T-cell (primary cell): ENCODE results near the gene STARD8. TPM values are rescaled to one million over a fixed set of nuclear protein-coding genes. Genes with fewer than 3 reads are reported as not detected.

Experiments
- ATAC-seq, 4 experiments: fragments of 200-7000 bp in 3 of 4; fragments of 150-1000 bp in 1 of 4; cut with Tn5 transposase; replicated peaks in 1 of 4; 1 replicate in 3 of 4; 2 replicates in 1 of 4; pipeline ENCODE4 v1.10.0; 2021; ENCODE audit warnings: moderate library complexity in 3 of 4, mild to moderate bottlenecking in 2 of 4, moderate number of reproducible peaks in 1 of 4
- CTCF ChIA-PET, 2 donors: fragments of 300-600 bp; sonication (Branson Sonifier 250); formaldehyde crosslinking; loops; one replicate each; lab custom pipeline; 2022; ENCODE audit warnings: antibody characterized with exemption in 2 of 2; lab: Charles Lee
- POLR2A ChIA-PET, 2 donors: fragments of 300-600 bp; sonication (Branson Sonifier 250); formaldehyde crosslinking; loops; one replicate each; lab custom pipeline; 2022; ENCODE audit warnings: antibody characterized with exemption in 2 of 2; lab: Charles Lee
- DNase-seq, 35 experiments: peaks; one replicate each; pipeline versions ENCODE4 v3.0.0 to v3.0.0-alpha.2; 2013 to 2023
- H3K27ac ChIP-seq: one replicate; pipeline ENCODE4 v1.5.1; 2013; ENCODE audit warnings: low read length
- H3K27me3 ChIP-seq, 2 experiments: replicated peaks in 1 of 2; 1 replicate in 1 of 2; 2 replicates in 1 of 2; pipeline versions ENCODE4 v1.6.1 to v1.7.0; 2013; ENCODE audit warnings: low read length in 1 of 2, mixed read lengths in 1 of 2; ENCODE audit not compliant: control insufficient read depth in 2 of 2, insufficient read depth in 2 of 2; ENCODE audit errors: extremely low read depth in 1 of 2
- H3K36me3 ChIP-seq, 2 donors: 1 replicate in 1 of 2; 2 replicates in 1 of 2; pipeline versions ENCODE4 v1.6.1 to v1.7.0; 2013; ENCODE audit warnings: low read length in 1 of 2; ENCODE audit not compliant: control insufficient read depth in 2 of 2, insufficient read depth in 1 of 2; ENCODE audit errors: extremely low read depth in 1 of 2
- H3K4me1 ChIP-seq, 2 experiments: 1 replicate in 1 of 2; 2 replicates in 1 of 2; pipeline versions ENCODE4 v1.6.1 to v1.7.0; 2013; ENCODE audit warnings: low read length in 2 of 2, mixed read lengths in 1 of 2; ENCODE audit not compliant: insufficient read depth in 2 of 2, control insufficient read depth in 1 of 2; ENCODE audit errors: extremely low read depth in 1 of 2
- H3K4me3 ChIP-seq, 2 donors: 1 replicate in 1 of 2; 2 replicates in 1 of 2; pipeline versions ENCODE4 v1.5.1 to v1.7.0; 2013; ENCODE audit warnings: mild to moderate bottlenecking in 2 of 2, low read length in 1 of 2, moderate library complexity in 1 of 2; ENCODE audit not compliant: control insufficient read depth in 1 of 2; ENCODE audit errors: extremely low read depth in 1 of 2
- H3K9me3 ChIP-seq: 2 replicates; pipeline ENCODE4 v1.7.0; 2013
- H3K27ac Mint-ChIP-seq, 2 donors: one replicate each; pipeline ENCODE4 v1.8.0; 2020 to 2021; ENCODE audit warnings: mild to moderate bottlenecking in 2 of 2, mixed read lengths in 2 of 2
- H3K27me3 Mint-ChIP-seq, 2 donors: one replicate each; pipeline ENCODE4 v1.8.0; 2021 to 2022; ENCODE audit warnings: mixed read lengths in 2 of 2
- H3K36me3 Mint-ChIP-seq: one replicate; pipeline ENCODE4 v1.8.0; 2021; ENCODE audit warnings: mixed read lengths
- H3K4me1 Mint-ChIP-seq, 3 donors: one replicate each; pipeline ENCODE4 v1.8.0; 2020 to 2022; ENCODE audit warnings: mixed read lengths in 3 of 3, mild to moderate bottlenecking in 1 of 3
- H3K4me3 Mint-ChIP-seq, 3 donors: one replicate each; pipeline ENCODE4 v1.8.0; 2020 to 2022; ENCODE audit warnings: mild to moderate bottlenecking in 3 of 3, mixed read lengths in 3 of 3, moderate library complexity in 3 of 3
- H3K9me3 Mint-ChIP-seq, 3 donors: one replicate each; pipeline ENCODE4 v1.8.0; 2020 to 2022; ENCODE audit warnings: mixed read lengths in 3 of 3
- WGBS: methylation state at CpG from one replicate; pipeline ENCODE4 v1.1.5; 2013; ENCODE audit warnings: missing lambda C conversion rate; ENCODE audit not compliant: insufficient coverage; 5-methylcytosine and 5-hydroxymethylcytosine counted together
- total RNA-seq, 35 experiments: library from RNA in 6 of 35; stranded (reverse) in 6 of 35; fragments of 120-200 nt in 1 of 35; gene quantifications; one replicate each; pipeline versions ENCODE4 v1.2.1 to v1.2.4 and lab custom pipeline; 2013 to 2026

The STARD8 gene
- total RNA-seq, 5 donors from 2014 or later (not counting 1 experiment from before 2014, with no cell fraction given) = 0.13 to 0.64 (median 0.25) TPM

DNA sequence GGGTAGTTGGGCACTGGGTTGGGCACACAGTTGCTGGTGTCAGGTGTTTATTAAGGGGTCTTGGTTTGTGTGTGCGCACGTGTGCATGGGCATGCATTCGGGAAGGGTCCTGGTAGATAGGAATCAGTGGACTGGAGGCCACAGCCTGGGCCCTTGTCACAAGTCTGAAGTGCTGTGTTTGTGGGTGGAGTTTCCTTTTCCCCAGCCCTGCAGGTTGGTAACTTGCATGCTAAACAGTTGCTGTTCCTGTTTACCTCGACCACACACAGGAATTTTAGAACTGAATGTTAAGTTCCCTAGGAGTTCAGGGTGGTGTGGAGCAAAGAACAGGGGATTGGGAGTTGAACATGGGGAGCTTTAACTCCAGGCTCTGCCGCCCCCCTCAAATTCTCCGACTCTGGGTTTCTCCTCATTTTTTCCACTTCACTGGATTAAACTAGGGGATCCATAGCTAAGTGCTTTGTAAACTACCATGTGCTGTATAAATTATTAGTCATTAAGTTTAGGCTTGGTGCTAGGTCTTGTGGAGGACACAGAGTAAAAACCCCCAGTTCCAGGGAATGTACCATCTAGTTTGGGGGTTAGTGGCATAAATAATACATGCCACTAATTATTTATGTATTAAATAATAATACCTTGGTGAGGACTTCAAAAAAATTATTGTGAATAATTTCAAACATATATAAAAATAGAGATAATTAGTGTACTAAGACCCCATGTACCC is 49.0 kb downstream of the STARD8 start:
- Histone ChIP-seq H3K27ac (no peak overlapping the region), H3K27me3 (peaks cover 0 to 23% of the 10 kb centered on the region in 2 experiments), H3K4me1 (peaks cover 0 to 4% of the 10 kb centered on the region in 2 experiments), H3K4me3 (no peak overlapping the region), H3K9me3 (no peaks in the 10 kb centered on the region), H3K36me3 (no peaks in the 10 kb centered on the region)
- H3K27ac Mint-ChIP-seq = no peak overlapping the region
- H3K27me3 Mint-ChIP-seq = peaks cover 26 to 29% of the 10 kb centered on the region in 2 donors
- peaks cover 0 to 6% (median 4%) of the 10 kb centered on the region in 3 donors for H3K4me1 Mint-ChIP-seq
- ChIA-PET CTCF (no interaction called here), POLR2A (no interaction called here)
- no peak overlapping the region for H3K4me3 Mint-ChIP-seq
- no peak for DNase-seq
- WGBS = 44% methylated on average over 3 of the region's 6 CpGs
- ATAC-seq = no peak
- H3K9me3 Mint-ChIP-seq = no peaks in the 10 kb centered on the region
- H3K36me3 Mint-ChIP-seq = no peaks in the 10 kb centered on the region

DNA sequence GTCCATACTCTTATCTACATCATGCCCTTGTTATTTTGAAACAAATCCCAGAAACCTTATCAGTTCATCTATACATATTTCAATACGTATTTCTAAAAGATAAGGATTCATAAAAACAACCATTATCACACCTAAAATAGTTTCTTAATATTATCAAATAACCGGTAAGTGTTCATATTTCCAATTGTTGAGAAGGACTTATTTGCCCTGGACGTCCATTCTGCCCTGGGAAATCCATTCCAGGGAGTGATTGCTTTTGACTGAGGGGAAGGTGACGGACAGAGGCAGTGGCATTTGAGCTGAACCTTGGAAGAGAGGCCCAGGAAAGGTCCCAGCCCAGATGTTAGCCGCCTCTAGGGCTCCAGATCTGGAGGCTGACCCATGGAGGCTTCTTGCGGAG is 49.6 kb downstream of the STARD8 start:
- Histone ChIP-seq H3K27me3 (peaks cover 0 to 23% of the 10 kb centered on the region in 2 experiments), H3K27ac (no peak overlapping the region), H3K4me3 (no peak overlapping the region), H3K4me1 (peaks cover 0 to 4% of the 10 kb centered on the region in 2 experiments), H3K36me3 (no peaks in the 10 kb centered on the region), H3K9me3 (no peaks in the 10 kb centered on the region)
- no peak overlapping the region for H3K4me3 Mint-ChIP-seq
- peaks cover 26 to 28% of the 10 kb centered on the region in 2 donors for H3K27me3 Mint-ChIP-seq
- CTCF ChIA-PET = no interaction called here
- H3K4me1 Mint-ChIP-seq = peaks cover 0 to 6% (median 4%) of the 10 kb centered on the region in 3 donors
- WGBS = 80% methylated on average over 2 of the region's 6 CpGs
- no peak for DNase-seq
- POLR2A ChIA-PET = no interaction called here
- H3K9me3 Mint-ChIP-seq = no peaks in the 10 kb centered on the region
- no peak for ATAC-seq
- no peaks in the 10 kb centered on the region for H3K36me3 Mint-ChIP-seq
- no peak overlapping the region for H3K27ac Mint-ChIP-seq

DNA sequence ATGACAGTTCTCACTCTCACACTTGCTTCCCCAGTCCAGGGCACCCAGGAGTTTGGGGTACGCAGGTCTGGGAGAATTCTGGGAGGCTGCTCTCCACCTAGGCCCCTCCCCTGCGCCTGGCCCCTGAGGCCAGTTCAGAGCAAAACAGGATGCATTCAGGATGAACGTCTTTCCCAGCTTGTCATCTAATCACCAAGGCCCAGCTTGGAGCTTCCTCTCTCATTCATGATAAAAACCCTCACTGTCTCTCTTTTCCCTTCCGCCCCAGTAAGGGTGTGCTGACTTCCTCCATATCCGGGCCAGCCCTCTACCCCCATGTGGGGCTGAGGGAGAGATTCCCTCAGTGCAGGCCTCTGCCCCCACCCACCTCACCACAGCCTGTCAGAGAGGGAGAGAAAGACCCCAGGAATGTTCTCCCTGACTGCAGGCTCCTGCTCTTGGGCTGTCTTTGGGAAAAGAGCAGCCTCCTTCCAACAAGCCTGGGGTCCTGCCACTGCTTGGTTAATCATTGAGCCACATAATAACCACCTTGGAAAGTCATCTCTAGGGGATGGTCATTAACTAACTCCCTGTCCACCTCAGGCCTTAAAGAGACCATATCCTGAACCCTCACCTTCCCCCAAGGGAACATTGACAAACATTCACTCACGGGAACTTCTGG is 50.1 kb downstream of the STARD8 start:
- Mint-ChIP-seq H3K4me3 (no peak overlapping the region), H3K27ac (no peak overlapping the region), H3K4me1 (peaks cover 0 to 6% (median 4%) of the 10 kb centered on the region in 3 donors), H3K9me3 (no peaks in the 10 kb centered on the region), H3K36me3 (no peaks in the 10 kb centered on the region), H3K27me3 (peaks cover 22 to 25% of the 10 kb centered on the region in 2 donors)
- Histone ChIP-seq H3K27me3 (peaks cover 0 to 23% of the 10 kb centered on the region in 2 experiments), H3K36me3 (no peaks in the 10 kb centered on the region), H3K9me3 (no peaks in the 10 kb centered on the region), H3K4me1 (peaks cover 0 to 4% of the 10 kb centered on the region in 2 experiments), H3K27ac (no peak overlapping the region), H3K4me3 (no peak overlapping the region)
- CTCF ChIA-PET = no interaction called here
- whole genome bisulfite sequencing = no CpG with 5 or more reads among the region's 6 CpGs
- DNase-seq (no peak), ATAC-seq (no peak)
- POLR2A ChIA-PET = no interaction called here

DNA sequence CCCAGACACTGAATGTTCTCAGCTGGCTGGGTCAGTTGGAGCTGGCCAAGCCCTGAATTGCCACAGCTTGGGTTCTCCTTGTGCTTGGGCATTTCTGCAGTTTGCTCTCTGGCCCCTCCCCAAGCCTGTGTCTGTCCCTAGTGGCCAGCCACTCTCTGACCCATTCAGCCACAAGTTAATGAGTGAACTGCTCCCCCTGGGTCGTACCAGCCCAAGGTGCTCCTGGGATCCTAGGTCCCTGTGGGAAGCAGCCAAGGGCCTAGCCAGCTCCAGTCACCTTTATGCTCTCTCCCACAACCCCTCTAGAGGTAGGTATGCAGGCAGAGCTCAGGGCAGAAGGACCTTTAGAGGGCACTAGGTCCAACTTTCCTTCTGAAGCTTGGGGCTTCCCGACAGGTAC is 51.5 kb downstream of the STARD8 start:
- ChIA-PET POLR2A (no interaction called here), CTCF (no interaction called here)
- no peaks in the 10 kb centered on the region for H3K9me3 Mint-ChIP-seq
- H3K27ac ChIP-seq = no peak overlapping the region
- peaks cover 16 to 29% of the 10 kb centered on the region in 2 donors for H3K27me3 Mint-ChIP-seq
- H3K27ac Mint-ChIP-seq = no peak overlapping the region
- no peaks in the 10 kb centered on the region for H3K36me3 ChIP-seq
- H3K27me3 ChIP-seq = peaks cover 0 to 13% of the 10 kb centered on the region in 2 experiments
- no peaks in the 10 kb centered on the region for H3K9me3 ChIP-seq
- no peaks in the 10 kb centered on the region for H3K4me1 ChIP-seq
- DNase-seq (no peak), ATAC-seq (no peak)
- H3K36me3 Mint-ChIP-seq = no peaks in the 10 kb centered on the region
- no peak overlapping the region for H3K4me3 ChIP-seq
- H3K4me1 Mint-ChIP-seq = peaks cover 0 to 6% (median 4%) of the 10 kb centered on the region in 3 donors
- WGBS = no CpG with 5 or more reads among the region's 2 CpGs
- H3K4me3 Mint-ChIP-seq = no peak overlapping the region

DNA sequence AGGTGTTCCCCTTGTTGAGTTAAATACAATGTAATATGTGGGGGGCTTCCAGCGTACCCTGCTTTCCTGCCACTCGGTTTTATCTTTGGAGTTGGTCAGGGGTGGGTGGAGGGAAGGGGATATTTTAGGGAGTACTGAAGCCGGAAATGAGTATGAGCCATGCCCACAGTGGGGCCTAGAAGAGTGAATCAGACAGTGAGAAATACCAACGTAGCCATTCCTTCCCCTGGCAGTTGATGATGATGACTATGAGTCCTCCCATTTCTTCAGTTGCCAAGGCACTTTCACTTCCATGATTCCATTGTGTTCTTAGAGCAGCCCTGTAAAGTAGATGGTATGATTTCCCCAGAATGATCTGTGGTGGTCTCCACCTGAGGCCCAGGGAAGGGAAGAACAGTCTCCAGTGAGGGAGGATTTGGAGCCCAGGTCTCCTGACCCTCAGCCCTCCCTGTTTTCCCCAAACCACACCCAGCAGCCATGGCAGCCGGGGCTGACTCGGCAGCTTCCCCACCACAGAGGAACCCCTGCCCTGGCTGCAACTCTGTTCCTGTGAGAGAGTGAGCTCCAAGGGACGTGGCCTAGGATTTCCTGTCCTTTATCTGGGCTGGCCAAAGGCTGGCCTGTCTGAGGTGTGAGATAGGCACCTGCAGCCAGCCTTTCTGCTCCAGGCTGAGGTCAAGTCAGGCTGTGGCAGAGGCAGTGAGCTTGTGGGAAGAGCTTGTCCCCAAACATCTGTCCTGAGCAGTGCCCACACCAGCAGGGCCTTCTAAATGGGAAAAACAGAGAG is 52.7 kb downstream of the STARD8 start:
- no peak for DNase-seq
- 80% methylated on average over 1 of the region's 7 CpGs for WGBS
- no peaks in the 10 kb centered on the region for H3K4me1 ChIP-seq
- H3K27me3 ChIP-seq = peaks cover 0 to 4% of the 10 kb centered on the region in 2 experiments
- peaks cover 0 to 1% (median 0%) of the 10 kb centered on the region in 3 donors for H3K4me1 Mint-ChIP-seq
- H3K36me3 Mint-ChIP-seq = no peaks in the 10 kb centered on the region
- H3K27ac ChIP-seq = no peak overlapping the region
- no peak overlapping the region for H3K4me3 ChIP-seq
- H3K27me3 Mint-ChIP-seq = peaks cover 7 to 28% of the 10 kb centered on the region in 2 donors
- H3K9me3 ChIP-seq = no peaks in the 10 kb centered on the region
- H3K4me3 Mint-ChIP-seq = no peak overlapping the region
- ChIA-PET CTCF (no interaction called here), POLR2A (no interaction called here)
- H3K9me3 Mint-ChIP-seq = no peaks in the 10 kb centered on the region
- no peaks in the 10 kb centered on the region for H3K36me3 ChIP-seq
- H3K27ac Mint-ChIP-seq = no peak overlapping the region
- no peak for ATAC-seq

DNA sequence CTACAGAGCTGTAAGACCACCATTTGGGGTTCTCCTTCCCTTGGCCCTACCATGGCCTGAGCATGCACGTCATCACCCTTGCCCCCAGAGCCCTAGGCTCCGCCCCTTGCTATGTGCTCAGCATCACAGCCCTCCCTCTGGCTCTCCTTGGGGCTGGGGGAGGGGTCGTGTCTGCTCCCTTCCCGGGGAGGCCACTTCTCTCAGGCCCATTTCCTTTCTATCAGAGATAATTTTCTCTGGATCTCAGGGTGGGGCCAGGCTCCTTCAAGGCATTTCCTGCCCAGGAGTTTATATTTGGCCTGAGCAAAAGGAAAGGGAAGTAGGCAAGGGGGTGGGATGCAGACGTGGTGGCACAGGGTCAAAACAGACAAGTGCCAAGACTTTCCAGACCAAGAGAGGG is 55.9 kb downstream of the STARD8 start:
- 14% methylated on average over 1 of the region's 5 CpGs for WGBS
- Mint-ChIP-seq H3K9me3 (no peaks in the 10 kb centered on the region), H3K27me3 (peaks cover 0 to 10% of the 10 kb centered on the region in 2 donors), H3K36me3 (no peaks in the 10 kb centered on the region), H3K27ac (no peak overlapping the region), H3K4me3 (no peak overlapping the region), H3K4me1 (no peaks in the 10 kb centered on the region)
- no peaks in the 10 kb centered on the region for H3K36me3 ChIP-seq
- POLR2A ChIA-PET = no interaction called here
- H3K4me3 ChIP-seq = no peak overlapping the region
- H3K4me1 ChIP-seq = no peaks in the 10 kb centered on the region
- CTCF ChIA-PET = no interaction called here
- H3K27me3 ChIP-seq = peaks cover 0 to 2% of the 10 kb centered on the region in 2 experiments
- H3K9me3 ChIP-seq = no peaks in the 10 kb centered on the region
- ATAC-seq (no peak), DNase-seq (no peak)
- no peak overlapping the region for H3K27ac ChIP-seq
